Astrocyte (in vitro differentiated cells and primary cell): ENCODE data around the gene SNAP25.

Experiments
- EZH2 ChIP-seq: IDR thresholded peaks from 2 replicates; pipeline ENCODE4 v1.6.1; 2012; ENCODE audit warnings: mild to moderate bottlenecking, low read length, inconsistent platforms; ENCODE audit not compliant: insufficient read depth
- TF ChIP-seq, protein P1 (sequence below): IDR thresholded peaks from 2 replicates; pipeline ENCODE4 v1.5.1; 2011; ENCODE audit warnings: low read depth, mild to moderate bottlenecking, inconsistent platforms, low read length, moderate library complexity; ENCODE audit not compliant: insufficient read depth

DNA sequence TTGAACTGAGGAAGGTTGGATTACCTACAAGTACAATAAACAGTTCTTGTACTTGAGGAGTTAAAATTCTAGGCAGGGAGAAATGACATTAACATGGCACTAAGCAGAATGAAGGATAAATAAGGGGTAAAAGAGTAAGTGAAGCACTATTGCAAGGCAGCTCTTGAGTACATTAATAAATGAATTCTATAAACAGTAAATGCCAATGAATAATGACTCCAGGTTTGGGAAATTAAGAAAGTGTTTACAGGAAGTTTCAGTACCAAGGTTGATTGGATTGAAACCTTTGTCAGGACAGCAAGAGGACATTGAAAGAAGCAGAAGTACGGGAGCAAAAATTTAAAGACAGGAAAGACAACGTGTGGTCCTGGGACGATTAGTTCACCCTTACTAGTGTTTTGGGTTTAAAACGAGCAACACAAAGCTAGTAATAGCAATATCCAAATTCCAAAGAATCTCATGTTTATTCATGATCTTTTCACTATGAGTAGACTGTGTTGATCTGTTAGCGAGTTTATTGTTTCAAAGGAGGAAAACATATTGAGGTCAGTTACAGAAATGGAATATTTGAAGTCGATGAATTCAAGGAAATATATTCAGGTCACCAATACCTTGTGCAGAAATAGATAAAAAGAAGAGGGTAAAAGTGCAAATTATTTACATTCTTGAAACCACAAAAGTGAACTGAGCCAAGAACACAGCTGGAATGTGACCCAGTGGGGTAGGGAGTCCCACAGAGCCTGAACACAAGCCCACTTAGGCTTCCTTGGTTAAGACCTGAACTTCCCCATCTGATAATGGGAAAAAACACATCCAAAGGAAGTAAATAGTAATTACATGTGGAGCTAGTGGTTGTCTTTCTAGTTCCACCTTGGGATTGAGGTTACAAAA lies 134.5 kb downstream of the SNAP25 start:
- TF ChIP-seq, protein P1, sequence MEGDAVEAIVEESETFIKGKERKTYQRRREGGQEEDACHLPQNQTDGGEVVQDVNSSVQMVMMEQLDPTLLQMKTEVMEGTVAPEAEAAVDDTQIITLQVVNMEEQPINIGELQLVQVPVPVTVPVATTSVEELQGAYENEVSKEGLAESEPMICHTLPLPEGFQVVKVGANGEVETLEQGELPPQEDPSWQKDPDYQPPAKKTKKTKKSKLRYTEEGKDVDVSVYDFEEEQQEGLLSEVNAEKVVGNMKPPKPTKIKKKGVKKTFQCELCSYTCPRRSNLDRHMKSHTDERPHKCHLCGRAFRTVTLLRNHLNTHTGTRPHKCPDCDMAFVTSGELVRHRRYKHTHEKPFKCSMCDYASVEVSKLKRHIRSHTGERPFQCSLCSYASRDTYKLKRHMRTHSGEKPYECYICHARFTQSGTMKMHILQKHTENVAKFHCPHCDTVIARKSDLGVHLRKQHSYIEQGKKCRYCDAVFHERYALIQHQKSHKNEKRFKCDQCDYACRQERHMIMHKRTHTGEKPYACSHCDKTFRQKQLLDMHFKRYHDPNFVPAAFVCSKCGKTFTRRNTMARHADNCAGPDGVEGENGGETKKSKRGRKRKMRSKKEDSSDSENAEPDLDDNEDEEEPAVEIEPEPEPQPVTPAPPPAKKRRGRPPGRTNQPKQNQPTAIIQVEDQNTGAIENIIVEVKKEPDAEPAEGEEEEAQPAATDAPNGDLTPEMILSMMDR = no peak
- TF ChIP-seq EZH2 = no peak
